Ovary (tissue), 3 donors: Measurements from ENCODE around the gene FBXL7.

ENCODE experiments used
- CTCF ChIP-seq, 3 donors: fragments of 450-650 bp in 2 of 3; fragments of 200-600 bp in 1 of 3; IDR thresholded peaks; one replicate each; pipeline versions ENCODE4 v1.5.1 to v1.8.0; 2016 to 2022; ENCODE audit warnings: antibody characterized with exemption in 3 of 3, mild to moderate bottlenecking in 1 of 3
- EP300 ChIP-seq: sonication (generic); formaldehyde crosslinking; IDR thresholded peaks from one replicate; pipeline ENCODE4 v1.6.1; 2017; ENCODE audit warnings: antibody characterized with exemption
- POLR2A ChIP-seq: fragments of 450-650 bp; IDR thresholded peaks from one replicate; pipeline ENCODE4 v1.6.1; 2017; ENCODE audit warnings: antibody characterized with exemption, mild to moderate bottlenecking, moderate library complexity
- donor health status: DM: no; HTN: no; CAD: no.

- TF ChIP-seq EP300 (no peak), CTCF (IDR thresholded peaks at IDR 0.05) (no peak), POLR2A (no peak)
Measured at GRCh38 chr5:15703901-15704300, 203.9 kb downstream of the FBXL7 start.
